AG09319 (cell line): ENCODE data around the gene MDP1.
"Not testable (repeated sequence)": the region's sequence is repeated elsewhere in the genome, so short reads cannot be mapped to it uniquely, and the experiment has no call there.

ENCODE experiments used
- DNase-seq: peaks from one replicate; pipeline ENCODE4 v3.0.0-alpha.2; 2010; ENCODE audit warnings: low read depth; ENCODE audit errors: extremely low read depth
- TF ChIP-seq, protein P1 (sequence below): IDR thresholded peaks from 2 replicates; pipeline ENCODE4 v1.5.1; 2011; ENCODE audit warnings: low read depth, mild to moderate bottlenecking, inconsistent platforms, low read length, moderate library complexity

MDP1 gene

DNA sequence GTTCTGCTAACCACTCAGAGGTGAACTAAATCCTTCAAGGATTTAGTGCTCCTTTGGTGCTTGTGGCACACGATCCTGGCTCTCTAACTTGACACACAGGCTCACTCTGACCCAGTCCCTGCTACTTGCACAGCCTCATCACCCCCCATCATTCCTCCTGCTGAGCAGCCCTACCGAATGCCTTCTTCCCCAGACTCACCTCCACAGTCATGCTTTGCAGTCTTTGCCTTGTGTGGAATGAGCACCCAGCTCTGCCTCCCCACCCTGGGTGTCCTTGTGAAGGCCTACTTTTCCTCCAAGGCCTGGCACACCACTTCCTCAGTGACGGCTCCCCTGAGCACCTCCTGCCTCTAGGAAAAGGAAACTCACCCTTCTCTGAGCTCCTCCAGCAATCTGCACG lies 34.5 kb upstream of the MDP1 start:
- TF ChIP-seq, protein P1, sequence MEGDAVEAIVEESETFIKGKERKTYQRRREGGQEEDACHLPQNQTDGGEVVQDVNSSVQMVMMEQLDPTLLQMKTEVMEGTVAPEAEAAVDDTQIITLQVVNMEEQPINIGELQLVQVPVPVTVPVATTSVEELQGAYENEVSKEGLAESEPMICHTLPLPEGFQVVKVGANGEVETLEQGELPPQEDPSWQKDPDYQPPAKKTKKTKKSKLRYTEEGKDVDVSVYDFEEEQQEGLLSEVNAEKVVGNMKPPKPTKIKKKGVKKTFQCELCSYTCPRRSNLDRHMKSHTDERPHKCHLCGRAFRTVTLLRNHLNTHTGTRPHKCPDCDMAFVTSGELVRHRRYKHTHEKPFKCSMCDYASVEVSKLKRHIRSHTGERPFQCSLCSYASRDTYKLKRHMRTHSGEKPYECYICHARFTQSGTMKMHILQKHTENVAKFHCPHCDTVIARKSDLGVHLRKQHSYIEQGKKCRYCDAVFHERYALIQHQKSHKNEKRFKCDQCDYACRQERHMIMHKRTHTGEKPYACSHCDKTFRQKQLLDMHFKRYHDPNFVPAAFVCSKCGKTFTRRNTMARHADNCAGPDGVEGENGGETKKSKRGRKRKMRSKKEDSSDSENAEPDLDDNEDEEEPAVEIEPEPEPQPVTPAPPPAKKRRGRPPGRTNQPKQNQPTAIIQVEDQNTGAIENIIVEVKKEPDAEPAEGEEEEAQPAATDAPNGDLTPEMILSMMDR: no peak
- DNase-seq: no peak

DNA sequence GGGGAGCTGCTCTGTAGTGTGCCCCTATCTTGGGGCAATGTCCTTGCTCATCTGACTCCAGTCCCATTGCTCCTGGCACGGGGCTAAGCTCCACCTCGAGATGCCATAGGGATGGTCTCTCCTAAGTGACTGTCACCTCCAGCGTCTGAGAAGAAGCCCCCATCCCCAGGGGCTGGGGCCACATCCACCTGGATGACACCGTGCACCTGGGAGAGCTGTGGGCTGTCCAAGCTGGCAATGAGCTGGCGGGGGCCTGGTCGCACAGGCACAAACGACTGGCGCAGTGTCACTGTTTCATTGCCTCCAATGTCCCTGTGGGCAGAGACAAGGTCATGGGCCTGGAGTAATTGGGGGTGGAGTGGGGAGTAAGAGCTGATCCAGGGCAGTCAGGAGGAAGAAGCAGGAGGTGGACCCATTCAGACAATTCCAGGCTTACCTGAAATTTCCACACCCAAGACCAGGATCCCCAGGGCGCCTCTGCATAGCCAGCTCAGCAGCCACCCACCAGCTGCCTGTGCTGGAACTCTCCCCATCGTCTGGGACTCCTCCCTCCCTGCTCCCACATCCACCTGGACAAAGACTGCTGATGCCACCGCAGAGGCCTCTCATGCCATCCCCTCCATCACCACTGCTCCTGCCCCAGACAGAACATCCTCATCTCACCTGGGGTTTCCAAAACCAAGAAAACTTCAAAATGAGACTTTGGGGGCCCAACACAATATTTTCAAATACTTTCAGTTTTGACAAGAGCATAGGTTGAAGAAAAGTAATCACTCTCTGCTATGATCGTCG lies 33.6 kb upstream of the MDP1 start:
- no peak for DNase-seq

DNA sequence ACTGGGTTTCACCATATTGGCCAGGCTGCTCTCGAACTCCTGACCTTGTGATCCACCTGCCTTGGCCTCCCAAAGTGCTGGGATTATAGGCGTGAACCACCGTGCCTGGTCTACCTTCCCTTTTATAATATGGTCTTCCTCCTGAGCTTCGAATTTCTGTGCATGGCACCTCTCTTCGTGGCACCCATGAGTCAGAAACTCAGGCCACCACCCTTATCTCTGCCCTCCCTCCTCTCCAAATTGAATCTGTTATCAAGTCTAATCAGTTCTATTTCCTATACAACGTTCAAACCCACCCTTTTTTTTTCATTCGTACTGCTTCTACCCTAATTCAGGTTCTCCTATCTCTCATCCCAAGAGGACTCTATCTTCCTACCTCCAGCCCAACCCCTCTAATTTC lies 31.6 kb upstream of the MDP1 start:
- TF ChIP-seq, protein P1: no peak
- DNase-seq: no peak

More for the DNA sequence above, 33.6 kb upstream of the MDP1 start:
- TF ChIP-seq, protein P1: no peak

DNA sequence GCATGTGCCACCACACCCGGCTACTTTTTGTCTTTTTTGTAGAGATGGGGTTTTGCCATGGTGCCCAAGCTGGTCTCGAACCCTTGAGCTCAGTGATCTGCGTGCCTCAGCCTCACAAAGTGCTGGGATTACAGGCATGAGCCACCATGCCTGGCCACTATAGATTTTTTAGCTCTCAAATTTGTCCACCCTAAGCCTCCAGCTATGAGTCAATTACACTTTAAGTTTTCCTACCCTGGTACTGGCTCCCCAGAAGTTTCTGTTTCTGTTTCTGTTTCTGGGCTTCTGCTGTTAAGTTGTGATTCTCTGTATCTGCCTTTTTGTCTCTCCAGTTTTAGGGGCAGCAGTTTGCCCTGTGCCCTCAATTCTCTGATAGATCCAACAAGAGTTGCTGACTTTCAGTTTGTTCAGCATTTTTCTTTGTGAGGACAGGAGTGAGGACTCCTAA lies 30.9 kb upstream of the MDP1 start:
- TF ChIP-seq, protein P1: no peak
- no peak for DNase-seq

DNA sequence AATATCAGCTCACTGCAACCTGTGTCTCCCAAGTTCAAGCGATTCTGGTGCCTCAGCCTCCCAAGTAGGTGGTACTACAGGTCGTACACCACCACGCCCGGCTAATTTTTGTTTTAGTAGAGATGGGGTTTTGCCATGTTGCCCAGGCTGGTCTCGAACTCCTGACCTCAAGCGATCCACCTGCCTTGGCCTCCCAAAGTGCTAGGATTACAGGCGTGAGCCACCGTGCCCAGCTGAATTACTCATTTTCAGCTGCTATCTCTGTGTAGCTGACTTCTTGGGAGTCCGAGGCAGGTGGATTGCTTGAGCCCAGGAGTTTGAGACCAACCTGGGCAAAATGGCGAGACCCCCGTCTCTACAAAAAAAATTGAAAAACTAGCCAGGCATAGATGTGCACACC lies 29.5 kb upstream of the MDP1 start:
- DNase-seq: not testable (repeated sequence)

DNA sequence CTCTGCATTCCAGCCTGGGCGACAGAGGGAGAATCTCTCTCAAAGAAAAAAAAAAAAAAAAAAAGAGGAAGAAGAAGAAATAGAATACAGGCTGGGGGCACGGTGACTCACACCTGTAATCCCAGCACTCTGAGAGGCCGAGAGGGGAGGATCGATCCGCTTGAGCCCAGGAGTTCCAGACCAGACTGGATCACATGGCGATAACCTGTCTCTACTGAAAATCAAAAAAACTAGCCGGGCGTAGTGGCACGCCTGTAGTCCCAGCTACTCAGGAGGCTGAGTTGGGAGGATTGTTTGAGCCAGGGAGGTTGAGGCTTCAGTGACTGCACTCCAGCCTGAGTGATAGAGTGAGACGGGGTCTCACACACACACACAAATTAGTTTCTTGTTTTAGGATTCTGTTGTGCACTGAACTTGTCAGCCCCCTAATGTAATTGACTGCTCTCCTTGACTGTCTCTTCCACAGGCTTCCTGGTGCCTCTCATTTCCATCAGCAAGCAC lies 27.5 kb upstream of the MDP1 start:
- TF ChIP-seq, protein P1: no peak
- DNase-seq: no peak

DNA sequence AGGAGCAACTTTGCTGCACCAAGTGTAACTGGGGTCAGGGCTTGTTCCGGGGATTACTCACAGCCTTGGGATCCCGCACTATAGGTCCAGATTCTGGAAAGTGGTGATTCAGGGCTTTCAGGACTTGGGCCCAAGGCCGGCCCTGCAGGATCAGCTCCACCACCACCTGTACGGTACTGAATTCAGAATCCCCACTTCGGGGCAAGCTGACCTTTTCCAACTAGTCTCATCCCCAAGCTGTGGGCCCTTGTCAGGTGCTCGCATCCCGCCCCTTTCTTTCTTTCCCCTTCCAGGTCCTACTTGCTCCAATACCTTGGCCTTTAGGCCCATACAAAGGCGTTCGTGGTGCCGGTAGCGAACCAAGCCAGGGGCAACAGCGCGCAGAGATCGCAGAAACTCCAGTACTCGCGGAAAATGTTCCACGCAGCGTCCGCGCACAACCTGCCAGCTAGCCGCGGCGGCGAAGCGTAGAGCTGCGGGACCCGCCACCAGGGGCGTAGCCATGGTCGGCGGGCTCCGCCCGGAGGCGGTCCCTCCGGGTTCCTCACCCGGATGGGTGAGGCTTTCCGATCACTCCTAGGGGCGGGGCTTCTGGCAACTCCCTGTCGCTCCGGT lies 26.1 kb upstream of the MDP1 start:
- TF ChIP-seq, protein P1: peak; percentile 38
- peak; percentile 73 for DNase-seq
